OCI-LY7 (cell line): Measurements from ENCODE around the gene XCL1.

Source experiments
- EZH2phosphoT487 ChIP-seq: fragments of 200-600 bp; sonication (generic); IDR thresholded peaks from 2 replicates; pipeline ENCODE4 v1.6.1; 2018; ENCODE audit warnings: low read depth, borderline replicate concordance, mild to moderate bottlenecking, mixed run types, antibody characterized with exemption, low read length, moderate library complexity, mixed read lengths
- TF ChIP-seq, protein P1 (sequence below): fragments of 200-600 bp; sonication (generic); conservative IDR thresholded peaks from 2 replicates; pipeline ENCODE4 v1.5.1; 2014; ENCODE audit warnings: mild to moderate bottlenecking, antibody characterized with exemption, low read length, moderate library complexity, mixed read lengths

- TF ChIP-seq, protein P1, sequence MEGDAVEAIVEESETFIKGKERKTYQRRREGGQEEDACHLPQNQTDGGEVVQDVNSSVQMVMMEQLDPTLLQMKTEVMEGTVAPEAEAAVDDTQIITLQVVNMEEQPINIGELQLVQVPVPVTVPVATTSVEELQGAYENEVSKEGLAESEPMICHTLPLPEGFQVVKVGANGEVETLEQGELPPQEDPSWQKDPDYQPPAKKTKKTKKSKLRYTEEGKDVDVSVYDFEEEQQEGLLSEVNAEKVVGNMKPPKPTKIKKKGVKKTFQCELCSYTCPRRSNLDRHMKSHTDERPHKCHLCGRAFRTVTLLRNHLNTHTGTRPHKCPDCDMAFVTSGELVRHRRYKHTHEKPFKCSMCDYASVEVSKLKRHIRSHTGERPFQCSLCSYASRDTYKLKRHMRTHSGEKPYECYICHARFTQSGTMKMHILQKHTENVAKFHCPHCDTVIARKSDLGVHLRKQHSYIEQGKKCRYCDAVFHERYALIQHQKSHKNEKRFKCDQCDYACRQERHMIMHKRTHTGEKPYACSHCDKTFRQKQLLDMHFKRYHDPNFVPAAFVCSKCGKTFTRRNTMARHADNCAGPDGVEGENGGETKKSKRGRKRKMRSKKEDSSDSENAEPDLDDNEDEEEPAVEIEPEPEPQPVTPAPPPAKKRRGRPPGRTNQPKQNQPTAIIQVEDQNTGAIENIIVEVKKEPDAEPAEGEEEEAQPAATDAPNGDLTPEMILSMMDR, result no peak
- no peak for TF ChIP-seq EZH2phosphoT487
Observed at GRCh38 chr1:168567007-168567406, 9.4 kb upstream of the XCL1 start.
